Measurements from ENCODE around the gene FAM193B. TPM values are rescaled to one million over a fixed set of nuclear protein-coding genes. Genes with fewer than 3 reads are reported as not detected.

Gene FAM193B
- total RNA-seq (ENCODE audit: low replicate concordance), result 83.1 and 103 TPM in 2 replicates
- long read RNA-seq, partial matches to known transcripts, result 1 of 5 reads
- long read RNA-seq, other reads (novel, unspliced or antisense), result 2 of 5 reads

DNA sequence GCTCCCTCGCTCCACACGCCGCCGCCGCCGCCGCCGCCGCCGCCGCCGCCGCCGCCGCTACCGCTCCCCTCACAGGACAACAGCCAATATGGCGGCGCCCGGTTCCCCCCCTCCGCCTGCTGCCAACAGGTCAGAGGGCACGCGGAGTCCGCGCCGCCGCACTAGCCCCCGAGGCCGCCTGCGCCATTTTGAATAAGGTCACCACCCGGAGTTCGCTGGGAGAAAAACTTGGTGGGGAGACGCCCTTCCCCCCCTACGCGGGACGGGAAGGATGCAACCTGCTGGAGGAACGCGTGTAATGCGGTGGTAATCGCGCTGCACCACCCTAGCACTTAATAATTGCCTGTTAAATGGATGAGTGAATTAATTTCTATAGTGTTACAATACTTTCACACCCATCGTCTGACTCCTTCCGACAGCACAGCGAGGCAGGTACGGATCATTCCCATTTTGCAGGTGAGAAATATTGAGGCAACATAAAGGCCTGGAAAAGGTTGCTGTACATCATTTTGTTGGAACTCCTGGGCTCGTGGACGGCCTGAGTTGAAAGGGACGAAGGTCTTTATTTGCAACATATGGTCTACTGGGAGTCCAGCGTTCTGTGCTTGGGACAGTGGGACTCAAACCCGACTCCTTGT lies at the start of gene FAM193B:
FAM193B (minus strand) TSS at position 90 of the 638 bp plus-strand sequence. CDS start 105 bp downstream, outside the sequence.
- peaks cover 29% of the 10 kb centered on the region for H3K4me1 Mint-ChIP-seq (ENCODE audit: unreplicated experiment)
- peaks cover 10% of the 10 kb centered on the region for H3K36me3 Mint-ChIP-seq
- peak within 1 kb of the TSS; percentile 78 for H3K27ac Mint-ChIP-seq

DNA sequence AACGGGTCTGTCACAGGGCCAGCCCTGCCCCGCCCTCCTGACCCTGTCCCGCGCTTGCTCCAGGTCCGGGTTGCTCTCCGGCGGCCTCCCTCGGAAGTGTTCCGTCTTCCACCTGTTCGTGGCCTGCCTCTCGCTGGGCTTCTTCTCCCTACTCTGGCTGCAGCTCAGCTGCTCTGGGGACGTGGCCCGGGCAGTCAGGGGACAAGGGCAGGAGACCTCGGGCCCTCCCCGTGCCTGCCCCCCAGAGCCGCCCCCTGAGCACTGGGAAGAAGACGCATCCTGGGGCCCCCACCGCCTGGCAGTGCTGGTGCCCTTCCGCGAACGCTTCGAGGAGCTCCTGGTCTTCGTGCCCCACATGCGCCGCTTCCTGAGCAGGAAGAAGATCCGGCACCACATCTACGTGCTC lies 49.8 kb upstream of the FAM193B start:
- H3K27me3 Mint-ChIP-seq, result no peaks in the 10 kb centered on the region
- H3K9me3 Mint-ChIP-seq, result no peaks in the 10 kb centered on the region
- peaks cover 22% of the 10 kb centered on the region for H3K4me1 Mint-ChIP-seq (ENCODE audit: unreplicated experiment)
- DNase-seq (ENCODE audit: extremely low spot score, unreplicated experiment), result no peak
- H3K27ac Mint-ChIP-seq, result no peak overlapping the region
- H3K36me3 Mint-ChIP-seq, result peaks cover 12% of the 10 kb centered on the region
- TF ChIP-seq, protein P1, sequence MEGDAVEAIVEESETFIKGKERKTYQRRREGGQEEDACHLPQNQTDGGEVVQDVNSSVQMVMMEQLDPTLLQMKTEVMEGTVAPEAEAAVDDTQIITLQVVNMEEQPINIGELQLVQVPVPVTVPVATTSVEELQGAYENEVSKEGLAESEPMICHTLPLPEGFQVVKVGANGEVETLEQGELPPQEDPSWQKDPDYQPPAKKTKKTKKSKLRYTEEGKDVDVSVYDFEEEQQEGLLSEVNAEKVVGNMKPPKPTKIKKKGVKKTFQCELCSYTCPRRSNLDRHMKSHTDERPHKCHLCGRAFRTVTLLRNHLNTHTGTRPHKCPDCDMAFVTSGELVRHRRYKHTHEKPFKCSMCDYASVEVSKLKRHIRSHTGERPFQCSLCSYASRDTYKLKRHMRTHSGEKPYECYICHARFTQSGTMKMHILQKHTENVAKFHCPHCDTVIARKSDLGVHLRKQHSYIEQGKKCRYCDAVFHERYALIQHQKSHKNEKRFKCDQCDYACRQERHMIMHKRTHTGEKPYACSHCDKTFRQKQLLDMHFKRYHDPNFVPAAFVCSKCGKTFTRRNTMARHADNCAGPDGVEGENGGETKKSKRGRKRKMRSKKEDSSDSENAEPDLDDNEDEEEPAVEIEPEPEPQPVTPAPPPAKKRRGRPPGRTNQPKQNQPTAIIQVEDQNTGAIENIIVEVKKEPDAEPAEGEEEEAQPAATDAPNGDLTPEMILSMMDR (conservative IDR thresholded peaks at IDR 0.05), result no peak
- no peak overlapping the region for H3K4me3 Mint-ChIP-seq

More for the DNA sequence above, at the start of gene FAM193B:
- DNase-seq (ENCODE audit: extremely low spot score, unreplicated experiment), result peak; percentile 97
- no peaks in the 10 kb centered on the region for H3K27me3 Mint-ChIP-seq
- peak within 1 kb of the TSS; percentile 91 for H3K4me3 Mint-ChIP-seq
- TF ChIP-seq, protein P1 (conservative IDR thresholded peaks at IDR 0.05), result peak; percentile 68
- no peaks in the 10 kb centered on the region for H3K9me3 Mint-ChIP-seq

DNA sequence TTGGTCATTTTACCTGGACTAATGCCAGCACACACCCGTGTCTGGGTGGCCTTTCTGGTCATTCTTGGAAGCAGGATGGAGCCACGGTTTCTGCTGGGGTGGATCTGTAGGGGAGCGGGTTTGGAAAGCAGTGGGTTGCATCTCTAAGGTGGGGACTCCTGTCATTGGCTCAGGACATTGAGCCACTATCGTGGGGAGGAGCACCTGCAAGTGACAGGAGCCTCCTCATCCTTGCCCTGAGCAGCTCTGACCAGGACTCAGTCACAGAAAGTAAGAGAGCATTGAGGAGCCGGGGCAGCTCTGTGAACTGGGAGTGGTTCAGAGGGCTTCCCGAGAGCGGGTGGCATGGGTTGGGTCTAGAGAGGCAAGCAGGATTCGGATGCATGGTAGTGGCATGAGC lies 49.3 kb upstream of the FAM193B start:
- Mint-ChIP-seq H3K4me3 (peak overlapping the region; percentile 33), H3K36me3 (peaks cover 12% of the 10 kb centered on the region), H3K27me3 (no peaks in the 10 kb centered on the region), H3K9me3 (no peaks in the 10 kb centered on the region), H3K4me1 (ENCODE audit: unreplicated experiment) (peaks cover 22% of the 10 kb centered on the region), H3K27ac (no peak overlapping the region)
- peak; percentile 47 for DNase-seq (ENCODE audit: extremely low spot score, unreplicated experiment)
- TF ChIP-seq, protein P1 (conservative IDR thresholded peaks at IDR 0.05), result no peak

GRCh38 chr5:177602458-177602830 lies 48.1 kb upstream of the FAM193B start:
- Mint-ChIP-seq H3K4me1 (ENCODE audit: unreplicated experiment) (peaks cover 22% of the 10 kb centered on the region), H3K36me3 (peaks cover 12% of the 10 kb centered on the region), H3K27ac (no peak overlapping the region), H3K9me3 (no peaks in the 10 kb centered on the region), H3K27me3 (no peaks in the 10 kb centered on the region), H3K4me3 (no peak overlapping the region)
- DNase-seq (ENCODE audit: extremely low spot score, unreplicated experiment), result no peak
- TF ChIP-seq, protein P1 (conservative IDR thresholded peaks at IDR 0.05), result no peak

DNA sequence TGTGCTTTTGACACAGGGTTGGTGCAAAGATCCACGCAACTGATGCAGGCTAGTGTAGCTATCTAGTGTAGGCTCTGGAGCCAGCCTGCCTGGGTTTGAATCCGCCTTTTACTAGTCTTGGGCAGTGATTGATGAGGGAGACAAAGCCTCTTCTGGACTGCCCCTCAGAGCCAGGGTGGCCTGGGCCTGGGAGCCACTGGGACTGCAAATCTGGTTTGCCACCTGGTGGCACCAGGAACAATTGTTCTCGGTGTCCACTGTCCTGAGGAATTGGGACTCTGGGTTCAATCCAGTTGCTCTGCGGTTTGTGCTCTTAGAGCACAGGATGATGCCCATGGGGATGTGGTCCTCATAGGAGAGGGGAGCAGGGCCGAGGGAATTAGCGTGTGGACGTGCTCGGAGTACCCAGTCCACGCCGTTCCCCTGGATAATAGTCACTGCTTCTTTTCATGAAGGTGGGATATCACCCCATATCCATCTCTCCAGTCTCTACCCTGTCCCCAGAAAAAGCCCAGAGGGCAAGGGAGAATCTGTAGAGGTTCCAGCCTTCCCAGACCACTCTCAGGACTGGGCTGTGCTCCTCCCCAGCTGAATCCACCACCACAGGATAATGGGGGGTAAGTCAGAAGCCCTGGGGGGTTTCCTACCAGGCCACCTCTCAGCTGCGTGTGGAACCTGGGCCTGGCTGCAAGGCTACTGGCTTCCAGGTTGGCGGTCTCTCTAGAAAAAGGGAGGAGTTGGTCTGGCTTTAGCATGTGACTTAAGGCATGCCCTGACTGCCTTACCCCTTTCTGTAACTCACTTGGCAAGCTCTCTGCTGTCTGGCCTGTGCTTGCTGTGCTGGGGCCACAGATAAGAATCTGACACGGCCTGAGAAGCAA lies 47.5 kb upstream of the FAM193B start:
- H3K27me3 Mint-ChIP-seq, result no peaks in the 10 kb centered on the region
- H3K27ac Mint-ChIP-seq, result no peak overlapping the region
- TF ChIP-seq, protein P1 (conservative IDR thresholded peaks at IDR 0.05), result peak; percentile 34
- peaks cover 16% of the 10 kb centered on the region for H3K4me1 Mint-ChIP-seq (ENCODE audit: unreplicated experiment)
- H3K36me3 Mint-ChIP-seq, result peaks cover 12% of the 10 kb centered on the region
- H3K9me3 Mint-ChIP-seq, result no peaks in the 10 kb centered on the region
- peak overlapping the region; percentile 96 for H3K4me3 Mint-ChIP-seq
- DNase-seq (ENCODE audit: extremely low spot score, unreplicated experiment), result no peak

Measured in type B pancreatic cell (in vitro differentiated cells).